K562 (cell line): Measurements from ENCODE around the gene FAAP100. TPM values are rescaled to one million over a fixed set of nuclear protein-coding genes. Genes with fewer than 3 reads are reported as not detected.

Experiments
- CBFA2T2 ChIP-seq: fragments of 450-650 bp; conservative IDR thresholded peaks from 2 replicates; pipeline ENCODE4 v1.6.1; 2017; ENCODE audit warnings: mild to moderate bottlenecking
- EP300 ChIP-seq: IDR thresholded peaks from 2 replicates; pipeline ENCODE4 v1.6.1; 2012; ENCODE audit warnings: low read length, improper control_type of control experiment
- ESRRB ChIP-seq: fragments of 250-450 bp; sonication (Bioruptor Pico); IDR thresholded peaks from 2 replicates; pipeline ENCODE4 v1.5.0; 2020; ENCODE audit warnings: mild to moderate bottlenecking, moderate library complexity, borderline replicate concordance
- HMBOX1 ChIP-seq: sonication (generic); IDR thresholded peaks from 2 replicates; pipeline ENCODE4 v1.6.1; 2016
- MCM5 ChIP-seq: fragments of 450-650 bp; IDR thresholded peaks from 2 replicates; pipeline ENCODE4 v1.6.1; 2016; ENCODE audit warnings: low read depth
- MEIS2 ChIP-seq: fragments of 450-650 bp; IDR thresholded peaks from 2 replicates; pipeline ENCODE4 v1.6.1; 2014; ENCODE audit warnings: mild to moderate bottlenecking; ENCODE audit not compliant: partially characterized antibody
- PTRF ChIP-seq: fragments of 450-650 bp; IDR thresholded peaks from 2 replicates; pipeline ENCODE4 v1.6.1; 2016; ENCODE audit warnings: mild to moderate bottlenecking, missing genetic modification characterization, missing compliant biosample characterization
- RFX5 ChIP-seq: IDR thresholded peaks from 2 replicates; pipeline ENCODE4 v1.6.1; 2011; ENCODE audit warnings: low read depth, mild to moderate bottlenecking, improper control_type of control experiment, low read length
- SAP30 ChIP-seq: fragments of 200-600 bp; sonication (generic); IDR thresholded peaks from 2 replicates; pipeline ENCODE4 v1.6.1; 2012; ENCODE audit warnings: borderline replicate concordance, low read depth, mild to moderate bottlenecking, moderate library complexity, low read length, control low read depth, inconsistent platforms; ENCODE audit not compliant: insufficient read depth, poor library complexity, severe bottlenecking
- THRB ChIP-seq: fragments of 450-650 bp; formaldehyde crosslinking; conservative IDR thresholded peaks from 2 replicates; pipeline ENCODE4 v1.4.0; 2022; ENCODE audit warnings: mild to moderate bottlenecking, missing genetic modification characterization
- ZFPM2 ChIP-seq: fragments of 250-450 bp; sonication (Bioruptor Pico); IDR thresholded peaks from 2 replicates; pipeline ENCODE4 v1.5.1; 2022; ENCODE audit warnings: mild to moderate bottlenecking
- ZFX ChIP-seq: sonication (generic); formaldehyde crosslinking; IDR thresholded peaks from 2 replicates; pipeline ENCODE4 v1.8.0; 2022; ENCODE audit warnings: mild to moderate bottlenecking, missing genetic modification reagents, moderate library complexity
- ZKSCAN3 ChIP-seq: fragments of 250-450 bp; sonication (Bioruptor Pico); IDR thresholded peaks from 2 replicates; pipeline ENCODE4 v1.4.0; 2020
- ZNF134 ChIP-seq: fragments of 250-450 bp; sonication (Bioruptor Pico); conservative IDR thresholded peaks from 2 replicates; pipeline ENCODE4 v1.4.0; 2020
- ZNF408 ChIP-seq: fragments of 250-450 bp; sonication (Bioruptor Pico); IDR thresholded peaks from 2 replicates; pipeline ENCODE4 v1.4.0; 2020; ENCODE audit warnings: low read depth, mild to moderate bottlenecking, moderate library complexity
- ZNF561 ChIP-seq: fragments of 450-650 bp; formaldehyde crosslinking; conservative IDR thresholded peaks from 2 replicates; pipeline ENCODE4 v1.4.0; 2020; ENCODE audit warnings: mild to moderate bottlenecking, moderate library complexity
- ZNF699 ChIP-seq: fragments of 250-450 bp; sonication (Bioruptor Pico); IDR thresholded peaks from 2 replicates; pipeline ENCODE4 v1.8.0; 2021; ENCODE audit warnings: mild to moderate bottlenecking, moderate library complexity; ENCODE audit not compliant: insufficient replicate concordance
- polyA plus RNA-seq, 8 experiments: library from polyadenylated mRNA; depleted of rRNA in 4 of 8; stranded (reverse) in 5 of 8; unstranded in 3 of 8; fragments of >200 nt; fragmentation: Nextera tagmentation in 2 of 8; fragmentation: Illumina TruSeq in 1 of 8; extraction: Ambion mirVana in 2 of 8; extraction: Trizol in 1 of 8; gene quantifications; 2 replicates each; pipeline versions ENCODE4 v1.2.1 to v1.2.3, GENCODE V29; 2011 to 2014; ENCODE audit warnings: inconsistent platforms in 1 of 8, missing spikeins in 1 of 8
- total RNA-seq, 7 experiments: library from RNA; depleted of rRNA in 6 of 7; stranded (reverse); fragments of >200 nt in 6 of 7; fragmentation: Illumina TruSeq in 2 of 7; extraction: Trizol in 2 of 7; gene quantifications; 2 replicates each; pipeline versions ENCODE4 v1.2.1 to v1.2.3, GENCODE V29; 2011 to 2021; ENCODE audit warnings: low replicate concordance in 1 of 7
- TF ChIP-seq, protein P1 (sequence below): fragments of 450-650 bp; IDR thresholded peaks from 2 replicates; pipeline ENCODE4 v1.7.1; 2018; ENCODE audit warnings: mild to moderate bottlenecking, low read depth; ENCODE audit not compliant: partially characterized antibody

FAAP100 gene
- total and polyA plus RNA-seq, 9 of the 15 experiments (the other 6 are each of a cell fraction or from before 2014, with no cell fraction given): 0.31 to 51.2 (median 12.6) TPM

- no peak for TF ChIP-seq RFX5
- TF ChIP-seq ZFPM2: 0 out of 2 replicates have a peak, but pooled peaks have one; percentile 58
- TF ChIP-seq, protein P1, sequence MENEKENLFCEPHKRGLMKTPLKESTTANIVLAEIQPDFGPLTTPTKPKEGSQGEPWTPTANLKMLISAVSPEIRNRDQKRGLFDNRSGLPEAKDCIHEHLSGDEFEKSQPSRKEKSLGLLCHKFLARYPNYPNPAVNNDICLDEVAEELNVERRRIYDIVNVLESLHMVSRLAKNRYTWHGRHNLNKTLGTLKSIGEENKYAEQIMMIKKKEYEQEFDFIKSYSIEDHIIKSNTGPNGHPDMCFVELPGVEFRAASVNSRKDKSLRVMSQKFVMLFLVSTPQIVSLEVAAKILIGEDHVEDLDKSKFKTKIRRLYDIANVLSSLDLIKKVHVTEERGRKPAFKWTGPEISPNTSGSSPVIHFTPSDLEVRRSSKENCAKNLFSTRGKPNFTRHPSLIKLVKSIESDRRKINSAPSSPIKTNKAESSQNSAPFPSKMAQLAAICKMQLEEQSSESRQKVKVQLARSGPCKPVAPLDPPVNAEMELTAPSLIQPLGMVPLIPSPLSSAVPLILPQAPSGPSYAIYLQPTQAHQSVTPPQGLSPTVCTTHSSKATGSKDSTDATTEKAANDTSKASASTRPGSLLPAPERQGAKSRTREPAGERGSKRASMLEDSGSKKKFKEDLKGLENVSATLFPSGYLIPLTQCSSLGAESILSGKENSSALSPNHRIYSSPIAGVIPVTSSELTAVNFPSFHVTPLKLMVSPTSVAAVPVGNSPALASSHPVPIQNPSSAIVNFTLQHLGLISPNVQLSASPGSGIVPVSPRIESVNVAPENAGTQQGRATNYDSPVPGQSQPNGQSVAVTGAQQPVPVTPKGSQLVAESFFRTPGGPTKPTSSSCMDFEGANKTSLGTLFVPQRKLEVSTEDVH: no peak
- TF ChIP-seq EP300: peak; percentile 31
- TF ChIP-seq ZKSCAN3: no peak
- no peak for TF ChIP-seq SAP30
- TF ChIP-seq ZNF561 (CRISPR knock-in tag): no peak
- TF ChIP-seq ZNF408: no peak
- TF ChIP-seq THRB: no peak
- no peak for TF ChIP-seq ZNF134 (CRISPR knock-in tag)
- TF ChIP-seq MEIS2: no peak
- TF ChIP-seq HMBOX1: no peak
- no peak for TF ChIP-seq ESRRB (CRISPR knock-in tag)
- no peak for TF ChIP-seq PTRF (tag)
- TF ChIP-seq MCM5: no peak
- TF ChIP-seq ZNF699 (CRISPR knock-in tag): no peak
- peak; percentile 86 for TF ChIP-seq ZFX (CRISPR knock-in tag)
- TF ChIP-seq CBFA2T2: no peak
These were observed 39.4 kb downstream of the FAAP100 start, which contains the start of gene ACTG1 (continued) for GRCh38 chr17:81512562-81513371.
